GM19099 (cell line): ENCODE data around the gene OR2T11.
"Not testable (repeated sequence)": the region's sequence is repeated elsewhere in the genome, so short reads cannot be mapped to it uniquely, and the experiment has no call there.

Experiments
- POLR2A ChIP-seq: IDR thresholded peaks from 3 replicates; pipeline ENCODE4 v1.6.1; 2011; ENCODE audit warnings: low read depth; ENCODE audit not compliant: insufficient read length; ENCODE audit errors: extremely low read depth

Gene OR2T11

GRCh38 chr1:248611883-248612414 lies 22.9 kb downstream of the OR2T11 start:
- TF ChIP-seq POLR2A = no peak

- TF ChIP-seq POLR2A = no peak
Observed at GRCh38 chr1:248610301-248610700, 24.6 kb downstream of the OR2T11 start.

DNA sequence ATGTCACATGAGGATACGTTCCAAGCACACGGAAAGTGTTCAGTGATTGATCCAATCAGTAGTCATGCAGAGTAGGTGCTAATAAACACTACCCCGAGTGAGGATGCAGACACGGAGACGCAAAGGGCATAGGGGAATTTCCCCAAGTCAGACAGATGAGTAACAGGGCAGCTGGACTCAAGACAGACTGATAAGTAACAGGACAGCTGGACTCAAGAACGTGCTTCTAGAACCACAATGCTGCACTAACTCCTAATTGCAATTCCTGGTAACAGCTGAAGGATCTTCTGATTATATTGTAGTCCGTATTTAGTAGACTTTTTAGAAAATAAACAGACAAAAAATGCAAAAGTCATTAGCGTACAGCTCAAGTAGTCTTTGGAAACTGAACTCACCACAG lies 35.5 kb downstream of the OR2T11 start:
- TF ChIP-seq POLR2A = no peak

- no peak for TF ChIP-seq POLR2A
Observed at GRCh38 chr1:248597589-248597988, 37.3 kb downstream of the OR2T11 start, which contains the start of gene OR2T10. OR2T10 (minus strand) TSS chr1:248597700; CDS start chr1:248593768, 3,932 bp downstream.

GRCh38 chr1:248596615-248597014 lies 38.3 kb downstream of the OR2T11 start:
- no peak for TF ChIP-seq POLR2A

DNA sequence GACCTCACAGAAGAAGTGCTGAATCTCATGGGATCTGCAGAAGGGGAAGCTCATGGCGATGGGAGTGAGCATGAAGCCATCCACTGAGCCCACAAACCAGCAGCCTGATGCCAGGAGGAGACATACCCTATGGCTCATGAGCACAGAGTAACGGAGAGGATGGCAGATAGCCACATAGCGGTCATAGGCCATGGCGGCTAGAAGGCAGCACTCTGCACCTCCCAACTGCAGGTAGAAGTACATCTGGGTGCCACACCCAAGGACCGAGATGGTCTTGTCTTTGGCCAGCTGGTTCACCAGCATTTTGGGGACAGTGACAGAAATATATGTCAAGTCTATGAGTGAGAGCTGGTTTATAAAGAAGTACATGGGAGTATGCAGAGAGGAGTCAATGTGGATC lies 41.7 kb downstream of the OR2T11 start:
- TF ChIP-seq POLR2A = no peak

DNA sequence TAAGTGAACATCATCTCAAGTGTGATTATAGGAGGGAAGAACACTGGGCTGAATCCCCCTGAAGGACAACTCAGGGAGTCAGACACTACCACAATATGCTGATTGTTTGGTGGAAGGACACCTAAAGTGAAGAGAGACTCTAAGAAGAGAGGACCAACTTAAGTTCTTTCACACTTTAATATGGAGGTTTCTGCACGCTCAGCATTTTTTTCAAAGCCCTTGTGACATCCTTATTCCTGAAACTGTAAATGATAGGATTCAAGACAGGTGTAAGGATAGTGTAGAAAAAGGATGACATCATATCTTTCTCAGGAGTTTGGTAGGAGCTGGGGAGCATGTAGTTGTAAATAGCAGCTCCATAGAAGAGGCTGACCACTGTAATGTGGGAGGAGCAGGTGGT lies 42.2 kb downstream of the OR2T11 start:
- TF ChIP-seq POLR2A = no peak

DNA sequence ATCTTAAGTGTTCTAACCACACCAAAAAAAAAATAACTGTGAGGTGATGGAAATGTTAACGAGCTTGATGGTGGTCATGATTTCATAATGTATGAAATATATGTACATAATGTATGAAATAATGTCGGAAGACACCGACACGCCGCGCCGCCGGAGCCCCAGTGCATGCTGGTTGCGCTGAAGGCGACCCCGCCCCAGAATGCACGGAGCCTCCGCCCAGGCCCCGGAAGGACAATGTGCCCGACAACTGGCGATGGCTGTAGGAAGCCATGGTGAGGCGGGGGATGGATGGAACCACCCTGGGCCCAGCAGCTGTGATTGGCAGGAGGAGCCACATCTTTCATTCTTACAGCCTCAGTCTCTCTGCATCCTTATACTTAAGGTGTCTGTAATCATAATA lies 44.8 kb downstream of the OR2T11 start:
- TF ChIP-seq POLR2A = no peak

- TF ChIP-seq POLR2A = no peak
Observed at GRCh38 chr1:248589334-248589733, 45.6 kb downstream of the OR2T11 start.

- no peak for TF ChIP-seq POLR2A
Observed at GRCh38 chr1:248585266-248585665, 49.6 kb downstream of the OR2T11 start.

DNA sequence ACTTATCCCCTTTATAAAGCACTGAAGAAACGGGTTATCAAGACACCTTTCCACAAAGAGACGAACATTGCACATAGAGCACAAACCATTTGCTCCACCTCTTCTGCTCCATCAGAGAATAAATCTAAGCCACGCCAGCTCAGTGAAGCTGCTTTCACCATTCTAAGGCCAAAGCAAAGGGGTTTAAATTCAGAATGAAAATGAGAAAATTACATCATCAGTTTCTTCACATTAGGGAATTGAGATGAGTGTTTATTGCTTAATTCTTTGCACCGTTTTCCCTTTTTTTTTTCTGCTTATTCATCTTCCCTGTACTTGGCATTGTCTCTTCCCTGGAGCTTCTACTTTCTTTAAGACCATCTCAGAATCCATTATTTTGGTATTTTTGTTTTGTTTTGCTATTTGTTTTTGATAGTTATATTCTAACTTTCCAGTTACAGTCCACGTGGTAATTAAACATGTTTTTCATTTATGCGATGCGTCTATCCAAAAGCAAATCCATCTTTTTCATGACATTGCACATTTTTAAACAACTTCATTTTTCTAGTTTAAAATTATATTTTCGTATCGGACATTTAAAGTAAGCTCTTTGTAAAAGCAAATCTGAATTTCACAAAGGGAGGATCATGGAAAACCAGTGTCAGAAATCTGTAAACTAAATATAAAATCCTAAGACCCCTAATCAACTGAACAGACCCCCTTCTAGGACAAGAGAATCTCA lies 58.5 kb downstream of the OR2T11 start:
- TF ChIP-seq POLR2A = no peak

DNA sequence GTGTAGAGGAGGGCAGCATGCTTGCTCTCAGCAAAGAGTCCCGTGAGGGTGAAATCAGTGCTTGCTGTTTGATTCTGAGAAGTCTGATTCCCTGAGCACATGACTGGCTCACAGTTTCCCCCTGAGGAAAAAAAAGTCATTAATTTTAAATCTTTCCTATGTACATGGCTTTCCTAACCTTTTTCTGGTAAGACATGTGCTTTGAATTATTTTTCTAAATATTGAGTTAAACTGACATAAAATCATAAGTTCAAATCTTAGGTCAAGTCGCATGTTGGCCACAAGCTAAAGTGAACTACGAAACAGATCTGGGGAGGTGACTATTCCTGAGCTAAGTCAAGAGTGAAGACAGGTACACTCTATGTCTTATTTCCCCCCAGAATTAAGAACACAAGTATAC lies 60.2 kb downstream of the OR2T11 start, which contains the start of gene OR2T34:
Gene OR2T34, minus strand, starts transcription at position 101 of the 400 bp plus-strand sequence. Its CDS starts 0 bp downstream, at position 101.
- not testable (repeated sequence) for TF ChIP-seq POLR2A
